OCI-LY1 (cell line): ENCODE data around the gene TMEM213.

Source experiments
- H2AFZ ChIP-seq: fragments of 200-600 bp; sonication (generic), shearing (Covaris generic); 2 replicates; pipeline ENCODE4 v1.6.0; 2014; ENCODE audit warnings: antibody characterized with exemption, mild to moderate bottlenecking, low read length
- H3F3A ChIP-seq: fragments of 200-600 bp; sonication (generic), shearing (Covaris generic); 2 replicates; pipeline ENCODE4 v1.6.0; 2014; ENCODE audit warnings: mild to moderate bottlenecking, antibody characterized with exemption, low read length, moderate library complexity; ENCODE audit not compliant: insufficient read depth
- H3K27ac ChIP-seq: fragments of 200-600 bp; sonication (generic); 2 replicates; pipeline ENCODE4 v1.5.1; 2014; ENCODE audit warnings: low read length, mixed run types, mild to moderate bottlenecking, low read depth; ENCODE audit not compliant: poor library complexity, severe bottlenecking
- H3K27me3 ChIP-seq: fragments of 200-600 bp; sonication (generic); 2 replicates; pipeline ENCODE4 v1.6.0; 2014; ENCODE audit warnings: antibody characterized with exemption, mild to moderate bottlenecking, low read length, moderate library complexity; ENCODE audit not compliant: insufficient read depth
- H3K36me3 ChIP-seq: fragments of 200-600 bp; sonication (generic); 2 replicates; pipeline ENCODE4 v1.6.1; 2014; ENCODE audit warnings: mild to moderate bottlenecking, antibody characterized with exemption, low read length, moderate library complexity, mixed read lengths; ENCODE audit not compliant: insufficient read depth
- H3K4me1 ChIP-seq: fragments of 200-600 bp; sonication (generic); 2 replicates; pipeline ENCODE4 v1.5.1; 2014; ENCODE audit warnings: mild to moderate bottlenecking, low read length, moderate library complexity; ENCODE audit not compliant: insufficient read depth, severe bottlenecking
- H3K4me2 ChIP-seq: fragments of 200-600 bp; sonication (generic), shearing (Covaris generic); 2 replicates; pipeline ENCODE4 v1.6.1; 2014; ENCODE audit warnings: low read length
- H3K4me3 ChIP-seq: fragments of 200-600 bp; sonication (generic); 2 replicates; pipeline ENCODE4 v1.5.1; 2014; ENCODE audit warnings: low read length, low read depth, mild to moderate bottlenecking, mixed read lengths; ENCODE audit not compliant: poor library complexity, severe bottlenecking
- H3K79me2 ChIP-seq: fragments of 200-600 bp; shearing (Covaris generic); 2 replicates; pipeline ENCODE4 v1.6.1; 2016; ENCODE audit warnings: mixed run types, low read length, mixed read lengths; ENCODE audit not compliant: insufficient read depth
- H3K9ac ChIP-seq: fragments of 200-600 bp; sonication (generic), shearing (Covaris generic); 2 replicates; pipeline ENCODE4 v1.6.1; 2014; ENCODE audit warnings: mild to moderate bottlenecking, low read length, mixed read lengths
- H3K9me2 ChIP-seq: fragments of 200-600 bp; sonication (generic), shearing (Covaris generic); 2 replicates; pipeline ENCODE4 v1.6.1; 2014; ENCODE audit warnings: low read depth, mild to moderate bottlenecking, low read length, mixed read lengths
- H3K9me3 ChIP-seq: fragments of 200-600 bp; shearing (Covaris generic); 2 replicates; pipeline ENCODE4 v1.6.1; 2014; ENCODE audit warnings: low read length, mixed read lengths
- H4K20me1 ChIP-seq: fragments of 200-600 bp; sonication (generic), shearing (Covaris generic); 2 replicates; pipeline ENCODE4 v1.6.0; 2016; ENCODE audit warnings: mild to moderate bottlenecking, low read length; ENCODE audit not compliant: insufficient read depth
- CTCF ChIP-seq: fragments of 200-600 bp; sonication (generic), shearing (Covaris generic); IDR thresholded peaks from 2 replicates; pipeline ENCODE4 v1.5.1; 2017; ENCODE audit warnings: mild to moderate bottlenecking, antibody characterized with exemption, low read length, moderate library complexity, mixed read lengths
- EZH2 ChIP-seq: fragments of 200-600 bp; sonication (generic), shearing (Covaris generic); IDR thresholded peaks from 2 replicates; pipeline ENCODE4 v1.8.0; 2017; ENCODE audit warnings: borderline replicate concordance, mixed run types, mild to moderate bottlenecking, antibody characterized with exemption, low read length, moderate library complexity, mixed read lengths

The TMEM213 gene

GRCh38 chr7:138834583-138834982 lies 36.8 kb downstream of the TMEM213 start:
- H3K79me2 ChIP-seq, result no peaks in the 10 kb centered on the region
- no peak overlapping the region for H3K4me2 ChIP-seq
- H3K27me3 ChIP-seq, result no peaks in the 10 kb centered on the region

GRCh38 chr7:138835087-138835486 lies 37.3 kb downstream of the TMEM213 start:
- Histone ChIP-seq H3K9ac (no peak overlapping the region), H3K4me1 (no peaks in the 10 kb centered on the region)
- peak; percentile 43 for TF ChIP-seq CTCF
- TF ChIP-seq EZH2, result no peak

More at GRCh38 chr7:138834583-138834982, 36.8 kb downstream of the TMEM213 start:
- H2AFZ ChIP-seq, result no peak overlapping the region
- H3K4me1 ChIP-seq, result no peaks in the 10 kb centered on the region
- no peak overlapping the region for H3K27ac ChIP-seq
- H3K9me3 ChIP-seq, result no peaks in the 10 kb centered on the region
- no peaks in the 10 kb centered on the region for H3F3A ChIP-seq
- no peaks in the 10 kb centered on the region for H3K9me2 ChIP-seq
- no peak overlapping the region for H3K9ac ChIP-seq
- H3K36me3 ChIP-seq, result no peaks in the 10 kb centered on the region
- H4K20me1 ChIP-seq, result no peaks in the 10 kb centered on the region
- no peak overlapping the region for H3K4me3 ChIP-seq
- TF ChIP-seq CTCF (no peak), EZH2 (no peak)

GRCh38 chr7:138837627-138838026 lies 39.8 kb downstream of the TMEM213 start:
- no peak for TF ChIP-seq EZH2
- no peak for TF ChIP-seq CTCF

More at GRCh38 chr7:138835087-138835486, 37.3 kb downstream of the TMEM213 start:
- no peaks in the 10 kb centered on the region for H3K27me3 ChIP-seq
- no peak overlapping the region for H3K4me3 ChIP-seq
- no peaks in the 10 kb centered on the region for H3K9me2 ChIP-seq
- H3K9me3 ChIP-seq, result no peaks in the 10 kb centered on the region
- no peaks in the 10 kb centered on the region for H3F3A ChIP-seq
- no peaks in the 10 kb centered on the region for H4K20me1 ChIP-seq
- no peaks in the 10 kb centered on the region for H3K36me3 ChIP-seq
- no peak overlapping the region for H3K27ac ChIP-seq
- H2AFZ ChIP-seq, result no peak overlapping the region
- no peaks in the 10 kb centered on the region for H3K79me2 ChIP-seq
- H3K4me2 ChIP-seq, result no peak overlapping the region

More at GRCh38 chr7:138837627-138838026, 39.8 kb downstream of the TMEM213 start:
- Histone ChIP-seq H3K4me1 (no peaks in the 10 kb centered on the region), H3K79me2 (no peaks in the 10 kb centered on the region), H3K4me2 (no peak overlapping the region), H3K36me3 (no peaks in the 10 kb centered on the region), H3K27ac (no peak overlapping the region), H2AFZ (no peak overlapping the region), H3F3A (no peaks in the 10 kb centered on the region), H3K9me3 (no peaks in the 10 kb centered on the region), H3K9ac (no peak overlapping the region), H3K4me3 (no peak overlapping the region), H4K20me1 (no peaks in the 10 kb centered on the region), H3K9me2 (no peaks in the 10 kb centered on the region), H3K27me3 (no peaks in the 10 kb centered on the region)
